Glomerular endothelial cell (primary cell): ENCODE results near the gene IPCEF1. TPM values are rescaled to one million over a fixed set of nuclear protein-coding genes. Genes with fewer than 3 reads are reported as not detected.
A peak's percentile ranks its signal among the peaks of the same experiment; 100 is the strongest.
"Not testable (repeated sequence)": the region's sequence is repeated elsewhere in the genome, so short reads cannot be mapped to it uniquely, and the experiment has no call there.

Experiments used
- DNase-seq: peaks from one replicate; pipeline ENCODE4 v3.0.0-alpha.2; 2011; ENCODE audit warnings: low read depth, low spot score; ENCODE audit errors: extremely low read depth
- total RNA-seq: library from RNA; depleted of rRNA; stranded (reverse); fragments of >200 nt; gene quantifications from 2 replicates; pipeline ENCODE4 v1.2.3, GENCODE V29; 2015

The IPCEF1 gene
- total RNA-seq, 1 donor from 2014 or later: 1.9 TPM

DNA sequence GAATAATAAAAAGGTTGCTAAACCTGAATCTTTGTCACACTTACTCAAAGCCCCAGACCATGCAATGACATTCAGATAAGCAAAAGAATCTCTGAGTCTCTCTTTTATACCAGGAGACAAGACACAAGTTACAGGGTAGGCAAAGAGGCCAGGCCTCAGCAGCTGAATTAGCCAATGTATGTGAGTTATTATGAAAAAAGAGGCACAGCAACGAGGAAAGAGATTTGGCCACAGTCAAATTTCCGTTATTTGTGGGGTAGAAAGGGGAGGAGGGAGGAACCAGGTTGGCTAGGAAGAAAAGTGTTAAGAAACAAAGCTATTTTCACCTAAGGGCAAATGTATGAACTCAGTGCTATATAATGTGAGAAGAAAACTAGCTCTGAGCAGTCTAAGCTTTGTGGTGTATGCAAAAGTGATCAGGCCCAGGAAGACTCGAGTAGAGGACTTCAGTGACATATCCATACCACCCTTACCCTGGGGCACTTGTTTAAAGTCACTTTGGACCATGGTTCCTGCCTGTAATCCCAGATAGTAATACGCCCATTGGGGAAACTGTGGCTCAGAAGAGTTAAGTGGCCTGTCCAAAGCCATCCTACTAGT lies 19.1 kb downstream of the IPCEF1 start:
- DNase-seq: no peak

DNA sequence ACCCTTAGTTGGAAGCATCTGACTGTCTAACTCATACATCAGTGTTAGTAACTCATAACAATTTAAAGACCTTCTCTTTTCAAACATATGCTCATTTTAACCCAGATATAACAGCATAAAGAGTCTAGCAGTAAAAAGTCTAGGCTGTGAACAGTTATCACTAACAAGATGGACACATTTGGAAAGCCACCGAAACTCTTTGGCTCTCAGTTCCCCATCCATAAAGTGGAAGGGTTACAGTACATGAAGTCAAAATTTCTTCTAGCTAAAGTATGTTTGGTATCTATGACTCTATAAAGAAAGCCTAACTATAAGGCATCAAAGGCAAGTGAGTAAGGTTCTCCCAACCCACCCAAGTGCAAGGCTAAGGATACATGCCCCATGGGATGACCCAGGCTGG lies 22.5 kb downstream of the IPCEF1 start:
- not testable (repeated sequence) for DNase-seq

DNA sequence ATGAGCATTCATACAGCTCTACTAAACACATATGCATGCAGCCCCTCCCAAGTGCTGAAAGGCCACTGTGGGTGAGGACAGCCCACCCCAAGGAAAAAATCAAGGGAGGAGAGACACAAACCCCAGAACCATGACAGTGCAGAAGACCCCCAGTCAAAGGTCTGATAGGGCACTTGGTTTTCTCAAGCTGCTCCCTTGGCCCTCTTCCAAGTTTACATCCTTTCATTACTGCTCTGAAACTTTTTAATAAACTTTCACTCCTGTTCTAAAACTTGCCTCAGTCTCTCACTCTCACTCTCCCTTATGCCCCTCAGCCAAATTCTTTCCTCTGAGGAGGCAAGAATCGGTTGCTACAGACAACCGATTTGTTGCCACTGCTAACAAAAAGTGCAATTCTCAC lies 24.9 kb downstream of the IPCEF1 start:
- DNase-seq: no peak

GRCh38 chr6:154329350-154330170 lies 27.0 kb downstream of the IPCEF1 start:
- no peak for DNase-seq

DNA sequence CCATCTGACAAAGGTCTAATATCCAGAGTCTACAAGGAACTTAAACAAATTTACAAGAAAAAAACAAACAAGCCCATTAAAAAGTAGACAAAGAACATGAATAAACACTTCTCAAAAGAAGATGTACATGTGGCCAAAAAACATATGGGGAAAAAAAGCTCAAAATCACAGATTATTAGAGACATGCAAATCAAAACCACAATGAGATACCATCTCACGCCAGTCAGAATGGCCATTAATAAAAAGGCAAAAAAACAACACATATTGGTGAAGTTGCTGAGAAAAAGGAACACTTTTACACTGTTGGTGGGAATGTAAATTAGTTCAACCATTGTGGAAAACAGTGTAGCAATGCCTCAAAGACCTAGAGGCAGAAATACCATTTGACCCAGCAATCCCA lies 29.3 kb downstream of the IPCEF1 start:
- DNase-seq: not testable (repeated sequence)

DNA sequence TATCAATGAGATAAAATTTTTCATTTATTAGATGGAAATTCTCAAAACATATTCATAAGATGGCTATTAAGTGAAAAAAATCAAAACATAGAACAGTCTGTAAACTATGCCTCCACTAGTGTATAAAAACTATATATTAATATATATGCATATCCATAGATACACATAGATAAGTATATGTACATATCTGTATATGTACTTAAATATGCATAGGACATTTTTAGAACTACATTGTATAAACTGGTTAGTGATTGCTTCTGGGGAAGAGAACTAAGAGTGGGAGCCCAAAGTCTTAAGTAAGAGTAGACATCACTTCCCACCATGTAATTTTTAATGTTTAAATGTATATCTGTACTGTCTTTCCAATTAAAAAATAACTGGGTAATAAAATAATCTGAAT lies 31.5 kb downstream of the IPCEF1 start:
- DNase-seq: no peak

DNA sequence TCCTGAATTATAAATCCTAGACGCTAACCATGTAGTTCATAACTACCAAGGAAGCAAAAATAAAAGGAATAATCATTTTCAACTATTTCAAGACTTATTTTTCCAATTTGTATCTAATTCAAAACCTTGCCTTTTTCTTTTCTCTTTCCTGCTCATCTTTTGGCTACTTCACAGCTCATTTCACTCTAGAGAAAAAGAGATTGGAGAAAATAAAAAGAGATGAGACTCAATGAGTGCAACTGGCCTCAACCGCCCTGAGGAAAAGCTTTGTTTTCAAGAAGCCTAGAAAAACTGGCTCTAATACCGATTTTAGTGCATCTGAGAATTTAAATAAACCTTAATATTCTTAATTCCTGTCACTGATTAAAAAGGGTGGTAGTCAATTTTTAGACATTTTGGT lies 36.4 kb downstream of the IPCEF1 start:
- DNase-seq: no peak

GRCh38 chr6:154319231-154319858 lies 37.3 kb downstream of the IPCEF1 start:
- DNase-seq: no peak

DNA sequence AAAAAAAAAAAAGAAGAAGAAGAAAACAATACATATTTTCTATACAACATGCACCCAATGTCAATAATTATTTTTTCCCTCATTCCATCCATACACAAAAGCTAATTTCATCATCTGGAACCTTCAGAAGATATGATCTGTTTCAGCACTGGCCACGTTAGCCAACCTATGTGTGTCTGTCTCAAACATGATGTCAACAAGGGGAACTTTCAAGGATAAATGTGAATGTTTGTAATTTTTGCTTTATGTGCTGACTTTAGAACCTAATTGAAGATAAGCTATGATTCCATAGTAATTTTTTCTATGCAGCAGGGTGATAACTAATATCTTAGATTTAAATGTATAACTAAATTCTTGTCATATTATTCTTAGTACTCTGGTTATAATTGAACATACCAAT lies 37.9 kb downstream of the IPCEF1 start:
- no peak for DNase-seq

GRCh38 chr6:154316131-154316530 lies 40.5 kb downstream of the IPCEF1 start:
- DNase-seq: no peak

DNA sequence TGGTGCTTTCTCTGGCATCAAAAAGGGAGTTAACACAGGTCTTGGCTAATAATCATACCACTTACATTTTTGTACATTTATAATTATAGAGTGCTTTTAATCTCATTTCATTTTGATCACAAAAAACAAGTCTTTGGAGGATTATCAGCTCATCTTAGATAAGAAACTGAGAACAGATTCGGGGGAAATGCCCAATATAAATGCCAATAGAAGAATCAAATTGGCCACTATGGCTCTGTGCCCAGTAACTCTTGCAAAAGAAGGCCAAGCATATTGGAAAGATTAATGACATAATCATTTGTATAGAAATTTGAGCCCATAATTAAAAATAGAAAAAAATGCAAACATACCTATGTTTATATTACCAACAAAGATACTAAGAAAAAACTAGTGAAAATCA lies 42.5 kb downstream of the IPCEF1 start:
- no peak for DNase-seq

DNA sequence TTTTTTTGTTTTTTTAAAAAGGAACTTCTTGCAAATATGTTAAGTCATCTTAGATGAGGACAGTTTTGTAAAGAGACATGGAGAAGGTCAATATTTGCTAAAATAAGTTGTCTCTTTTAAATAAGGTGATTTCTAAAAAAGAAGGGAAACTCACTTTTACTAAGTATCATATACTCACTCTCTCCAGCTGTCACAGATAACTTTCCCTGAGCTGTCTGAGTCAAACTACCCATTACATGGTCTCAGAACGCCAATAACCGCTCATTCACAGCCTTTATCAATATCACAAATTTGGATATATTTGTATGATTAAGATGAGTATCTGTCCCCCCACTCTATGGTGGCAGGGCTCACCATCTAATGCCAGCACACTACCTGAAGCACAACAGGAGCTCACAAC lies 47.6 kb downstream of the IPCEF1 start:
- no peak for DNase-seq

- no peak for DNase-seq
These were observed 48.7 kb downstream of the IPCEF1 start for GRCh38 chr6:154307696-154308425.

DNA sequence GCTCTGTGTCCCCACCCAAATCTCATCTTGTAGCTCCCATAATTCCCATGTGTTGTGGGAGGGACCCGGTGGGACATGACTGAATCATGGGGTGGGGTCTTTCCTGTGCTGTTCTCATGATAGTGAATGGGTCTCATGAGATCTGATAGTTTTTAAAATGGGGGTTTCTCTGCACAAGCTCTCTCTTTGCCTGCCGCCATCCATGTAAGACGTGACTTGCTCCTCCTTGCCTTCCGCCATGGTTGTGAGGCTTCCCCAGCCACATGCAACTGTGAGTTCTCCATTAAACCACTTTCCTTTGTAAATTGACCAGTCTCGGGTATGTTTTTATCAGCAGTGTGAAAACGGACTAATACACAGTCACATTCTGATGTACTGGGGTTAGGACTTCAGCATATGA lies 49.5 kb downstream of the IPCEF1 start:
- not testable (repeated sequence) for DNase-seq

GRCh38 chr6:154306696-154307095 lies 49.9 kb downstream of the IPCEF1 start:
- no peak for DNase-seq

- DNase-seq: no peak
These were observed 52.4 kb downstream of the IPCEF1 start for GRCh38 chr6:154304191-154304590.

DNA sequence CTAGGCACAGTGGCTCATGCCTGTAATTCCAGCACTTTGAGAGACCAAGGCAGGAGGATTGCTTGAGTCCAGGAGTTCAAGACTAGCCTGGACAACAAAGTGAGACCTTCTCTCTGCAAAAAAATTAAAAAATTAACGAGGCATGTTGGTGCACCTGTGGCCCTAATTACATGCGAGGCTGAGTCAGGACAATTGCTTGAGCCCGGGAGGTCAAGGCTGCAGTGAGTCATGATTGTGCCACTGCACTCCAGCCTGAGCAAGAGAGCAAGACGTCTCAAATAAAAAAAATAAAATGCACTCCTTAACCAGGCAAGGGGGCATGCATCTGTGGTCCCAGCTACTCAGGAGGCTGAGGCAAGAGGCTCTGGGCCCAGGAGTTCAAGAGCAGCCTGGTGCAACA lies 53.0 kb downstream of the IPCEF1 start:
- not testable (repeated sequence) for DNase-seq

- no peak for DNase-seq
These were observed 54.5 kb downstream of the IPCEF1 start for GRCh38 chr6:154301839-154302752.

- no peak for DNase-seq
These were observed 55.4 kb downstream of the IPCEF1 start for GRCh38 chr6:154301086-154301625.

DNA sequence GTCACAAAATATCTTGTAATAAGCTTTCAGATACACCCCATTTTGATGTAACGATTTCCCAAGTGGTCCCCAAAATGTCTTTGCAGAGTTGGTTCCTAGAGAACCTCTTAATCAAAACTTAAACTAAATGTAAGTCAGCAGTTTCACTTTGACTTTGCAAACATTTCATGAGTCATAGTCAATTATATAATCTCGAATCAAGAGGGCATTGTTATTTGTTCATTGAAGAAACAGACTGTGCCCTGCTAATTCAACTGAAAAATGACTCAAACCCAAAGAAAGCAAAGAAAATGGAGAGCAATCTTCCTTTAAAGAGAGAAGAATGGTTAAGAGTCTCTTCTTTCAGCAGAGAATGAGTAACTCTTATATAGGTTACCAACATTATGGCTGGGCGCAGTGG lies 58.3 kb downstream of the IPCEF1 start:
- DNase-seq: peak; percentile 31
